ENCODE data around the gene TSGA10IP.

TSGA10IP gene

DNA sequence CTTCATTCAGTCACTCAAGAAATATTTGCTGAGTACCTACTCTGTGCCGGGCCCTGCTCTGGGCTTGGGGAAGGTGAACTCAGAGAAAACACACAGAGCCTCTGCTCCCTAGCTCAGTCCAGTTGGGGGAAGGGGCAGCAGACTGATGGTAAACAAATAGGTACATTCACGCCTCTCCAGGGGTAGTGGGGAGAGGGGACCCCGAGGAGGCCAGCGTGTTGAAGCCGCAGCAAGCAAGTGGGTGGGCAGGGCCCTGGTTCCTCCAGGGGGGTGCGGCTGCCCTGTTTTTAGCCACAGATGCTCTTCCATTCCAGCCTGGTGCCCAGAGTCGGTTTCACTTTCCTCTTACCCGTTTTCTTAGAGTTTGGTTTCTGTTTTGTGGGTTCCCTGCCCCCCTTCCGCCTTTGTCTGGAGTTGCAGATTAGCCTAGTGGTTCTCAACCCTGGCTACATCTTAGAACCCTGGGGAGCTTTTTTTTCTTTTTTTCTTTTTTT lies 17.3 kb upstream of the TSGA10IP start:
- Histone ChIP-seq H3K9me3 (ENCODE audit: control insufficient read depth, low read length) (no peaks in the 10 kb centered on the region), H3K27me3 (replicated peaks; ENCODE audit: control insufficient read depth, insufficient read depth, low read length, poor library complexity, severe bottlenecking) (no peaks in the 10 kb centered on the region), H3K27ac (ENCODE audit: insufficient read depth, low read length, poor library complexity, severe bottlenecking) (peak overlapping the region; percentile 81), H3K4me1 (ENCODE audit: control insufficient read depth, insufficient read depth, low read length, poor library complexity, severe bottlenecking) (peaks cover 15% of the 10 kb centered on the region), H3K4me3 (ENCODE audit: insufficient read depth, low read depth, low read length, poor library complexity, severe bottlenecking) (peak overlapping the region; percentile 31), H3K36me3 (ENCODE audit: control insufficient read depth, insufficient read depth, low read length) (peaks cover 2% of the 10 kb centered on the region)
- DNase-seq, result peak; percentile 63 to 72 (median 63)

DNA sequence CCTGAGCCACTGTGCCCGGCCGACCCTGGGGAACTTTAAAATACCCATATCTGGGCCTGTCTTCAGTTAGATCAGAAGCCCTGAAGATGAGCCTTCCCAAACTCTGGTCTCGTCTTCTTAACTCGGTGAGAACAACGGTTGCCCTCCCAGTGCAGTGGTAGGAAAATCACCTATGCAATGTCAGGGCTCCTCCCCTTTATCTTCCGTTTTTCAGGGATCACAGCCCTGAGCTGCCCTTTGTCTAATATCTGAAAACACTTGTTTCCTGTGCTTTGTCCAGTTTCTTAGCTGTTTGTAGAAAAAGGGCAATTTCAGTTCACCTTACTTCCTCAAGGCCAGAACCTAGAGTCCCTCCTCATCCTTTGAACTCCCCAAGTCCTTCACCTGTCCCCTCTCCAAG lies 16.6 kb upstream of the TSGA10IP start:
- Histone ChIP-seq H3K27me3 (replicated peaks; ENCODE audit: control insufficient read depth, insufficient read depth, low read length, poor library complexity, severe bottlenecking) (no peaks in the 10 kb centered on the region), H3K9me3 (ENCODE audit: control insufficient read depth, low read length) (no peaks in the 10 kb centered on the region), H3K36me3 (ENCODE audit: control insufficient read depth, insufficient read depth, low read length) (peaks cover 2% of the 10 kb centered on the region), H3K4me3 (ENCODE audit: insufficient read depth, low read depth, low read length, poor library complexity, severe bottlenecking) (no peak overlapping the region), H3K27ac (ENCODE audit: insufficient read depth, low read length, poor library complexity, severe bottlenecking) (peak overlapping the region; percentile 81), H3K4me1 (ENCODE audit: control insufficient read depth, insufficient read depth, low read length, poor library complexity, severe bottlenecking) (peaks cover 15% of the 10 kb centered on the region)
- no peak for DNase-seq

DNA sequence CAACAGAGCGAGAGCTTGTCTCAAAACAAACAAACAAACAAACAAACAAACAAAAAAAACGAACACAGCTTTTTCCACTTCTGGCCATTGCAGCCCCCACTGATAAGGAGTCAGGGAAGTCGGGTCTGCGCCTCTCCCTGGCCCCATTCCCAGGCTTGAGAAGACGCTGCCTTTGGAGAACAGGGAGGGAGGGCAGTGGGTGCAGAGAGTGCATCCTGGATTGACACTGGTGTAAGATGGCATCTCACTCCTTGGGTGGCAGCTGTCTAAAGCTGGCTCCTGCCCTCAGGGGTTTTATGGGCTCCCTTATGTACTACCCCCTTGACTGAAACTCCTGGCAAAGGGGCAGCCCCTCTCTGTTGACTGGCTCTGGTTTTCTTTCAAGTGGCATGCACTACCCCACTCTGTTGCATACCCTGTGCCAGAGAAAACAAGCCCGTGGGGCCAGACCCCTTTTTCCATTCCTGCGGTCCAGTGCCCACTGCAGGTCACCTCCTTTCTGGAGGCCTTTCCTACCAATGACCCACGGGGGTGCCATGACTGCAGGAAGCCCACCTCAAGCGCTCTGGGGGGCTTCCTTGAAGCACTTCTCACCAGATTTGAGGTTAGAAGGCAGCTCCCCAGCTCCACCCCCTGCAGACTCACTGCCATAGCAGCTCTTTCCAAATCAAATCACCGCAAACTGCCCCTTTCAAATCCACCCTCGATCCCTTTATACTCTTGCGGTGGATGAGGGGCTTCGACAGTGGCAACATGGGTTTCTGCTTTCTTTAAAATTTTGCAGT lies 13.3 kb upstream of the TSGA10IP start:
- H3K27ac ChIP-seq (ENCODE audit: insufficient read depth, low read length, poor library complexity, severe bottlenecking), result no peak overlapping the region
- no peaks in the 10 kb centered on the region for H3K36me3 ChIP-seq (ENCODE audit: control insufficient read depth, insufficient read depth, low read length)
- no peak for DNase-seq
- no peaks in the 10 kb centered on the region for H3K27me3 ChIP-seq (replicated peaks; ENCODE audit: control insufficient read depth, insufficient read depth, low read length, poor library complexity, severe bottlenecking)
- no peak overlapping the region for H3K4me3 ChIP-seq (ENCODE audit: insufficient read depth, low read depth, low read length, poor library complexity, severe bottlenecking)
- no peaks in the 10 kb centered on the region for H3K9me3 ChIP-seq (ENCODE audit: control insufficient read depth, low read length)
- peaks cover 15% of the 10 kb centered on the region for H3K4me1 ChIP-seq (ENCODE audit: control insufficient read depth, insufficient read depth, low read length, poor library complexity, severe bottlenecking)

DNA sequence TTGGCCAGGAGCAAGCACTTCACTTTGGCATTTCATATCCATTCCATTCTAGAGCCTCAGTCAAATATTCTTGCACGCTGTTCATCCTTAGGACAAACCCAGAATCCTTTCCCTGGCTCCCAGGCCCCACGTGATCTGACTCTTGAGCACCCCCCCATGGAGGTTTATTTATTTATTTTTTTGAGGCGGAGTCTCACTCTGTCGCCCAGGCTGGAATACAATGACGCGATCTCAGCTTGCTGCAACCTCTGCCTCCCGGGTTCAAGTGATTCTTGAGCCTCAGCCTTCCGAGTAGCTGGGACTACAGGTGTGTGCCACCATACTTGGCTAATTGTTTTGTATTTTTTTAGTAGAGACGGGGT lies 12.7 kb upstream of the TSGA10IP start:
- no peak overlapping the region for H3K27ac ChIP-seq (ENCODE audit: insufficient read depth, low read length, poor library complexity, severe bottlenecking)
- H3K27me3 ChIP-seq (replicated peaks; ENCODE audit: control insufficient read depth, insufficient read depth, low read length, poor library complexity, severe bottlenecking), result no peaks in the 10 kb centered on the region
- no peak for DNase-seq
- no peaks in the 10 kb centered on the region for H3K9me3 ChIP-seq (ENCODE audit: control insufficient read depth, low read length)
- H3K36me3 ChIP-seq (ENCODE audit: control insufficient read depth, insufficient read depth, low read length), result no peaks in the 10 kb centered on the region
- H3K4me1 ChIP-seq (ENCODE audit: control insufficient read depth, insufficient read depth, low read length, poor library complexity, severe bottlenecking), result peaks cover 13% of the 10 kb centered on the region
- no peak overlapping the region for H3K4me3 ChIP-seq (ENCODE audit: insufficient read depth, low read depth, low read length, poor library complexity, severe bottlenecking)

DNA sequence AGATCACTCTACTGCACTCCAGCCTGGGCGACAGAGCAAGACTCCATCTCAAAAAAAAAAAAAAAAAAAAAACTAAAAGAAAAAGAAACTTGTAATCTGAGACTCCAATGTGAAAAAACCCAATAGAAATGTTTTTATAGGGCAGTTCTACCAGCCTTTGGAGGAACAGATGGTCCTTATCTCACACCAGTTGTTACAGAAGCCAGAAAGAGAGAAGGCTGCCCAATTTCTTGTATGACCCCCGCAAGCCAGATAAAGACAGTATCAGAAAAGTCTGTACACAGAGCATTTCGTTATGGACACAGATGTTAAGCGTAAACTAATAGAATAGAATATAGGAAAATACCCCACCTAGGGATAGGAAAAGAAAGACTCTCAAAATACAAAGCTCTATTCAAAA lies 11.3 kb upstream of the TSGA10IP start:
- Histone ChIP-seq H3K36me3 (ENCODE audit: control insufficient read depth, insufficient read depth, low read length) (no peaks in the 10 kb centered on the region), H3K4me3 (ENCODE audit: insufficient read depth, low read depth, low read length, poor library complexity, severe bottlenecking) (no peak overlapping the region), H3K27ac (ENCODE audit: insufficient read depth, low read length, poor library complexity, severe bottlenecking) (no peak overlapping the region), H3K27me3 (replicated peaks; ENCODE audit: control insufficient read depth, insufficient read depth, low read length, poor library complexity, severe bottlenecking) (no peaks in the 10 kb centered on the region), H3K9me3 (ENCODE audit: control insufficient read depth, low read length) (no peaks in the 10 kb centered on the region), H3K4me1 (ENCODE audit: control insufficient read depth, insufficient read depth, low read length, poor library complexity, severe bottlenecking) (peaks cover 3% of the 10 kb centered on the region)
- no peak for DNase-seq

DNA sequence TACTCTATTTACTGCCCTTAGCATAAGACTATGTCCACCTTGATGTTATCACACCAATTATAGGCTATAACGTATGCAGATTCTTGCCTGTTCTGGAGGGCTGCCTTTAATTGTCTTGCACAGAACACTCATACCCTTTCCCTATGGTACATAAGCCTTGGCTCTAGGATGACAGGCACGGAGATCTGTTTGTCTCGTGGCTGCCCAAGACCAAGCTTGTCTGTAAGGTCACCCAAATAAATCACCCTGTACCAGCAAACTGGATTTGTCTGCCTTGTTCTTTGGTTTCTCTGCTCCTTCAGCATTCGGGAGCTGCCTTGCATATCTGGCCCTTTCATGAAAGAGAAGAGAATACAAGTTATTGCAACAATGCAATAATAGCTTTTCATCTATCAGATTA lies 7.5 kb upstream of the TSGA10IP start:
- H3K27me3 ChIP-seq (replicated peaks; ENCODE audit: control insufficient read depth, insufficient read depth, low read length, poor library complexity, severe bottlenecking), result no peaks in the 10 kb centered on the region
- no peak overlapping the region for H3K27ac ChIP-seq (ENCODE audit: insufficient read depth, low read length, poor library complexity, severe bottlenecking)
- no peaks in the 10 kb centered on the region for H3K9me3 ChIP-seq (ENCODE audit: control insufficient read depth, low read length)
- DNase-seq, result no peak
- H3K4me3 ChIP-seq (ENCODE audit: insufficient read depth, low read depth, low read length, poor library complexity, severe bottlenecking), result no peak overlapping the region
- no peaks in the 10 kb centered on the region for H3K4me1 ChIP-seq (ENCODE audit: control insufficient read depth, insufficient read depth, low read length, poor library complexity, severe bottlenecking)
- H3K36me3 ChIP-seq (ENCODE audit: control insufficient read depth, insufficient read depth, low read length), result no peaks in the 10 kb centered on the region

DNA sequence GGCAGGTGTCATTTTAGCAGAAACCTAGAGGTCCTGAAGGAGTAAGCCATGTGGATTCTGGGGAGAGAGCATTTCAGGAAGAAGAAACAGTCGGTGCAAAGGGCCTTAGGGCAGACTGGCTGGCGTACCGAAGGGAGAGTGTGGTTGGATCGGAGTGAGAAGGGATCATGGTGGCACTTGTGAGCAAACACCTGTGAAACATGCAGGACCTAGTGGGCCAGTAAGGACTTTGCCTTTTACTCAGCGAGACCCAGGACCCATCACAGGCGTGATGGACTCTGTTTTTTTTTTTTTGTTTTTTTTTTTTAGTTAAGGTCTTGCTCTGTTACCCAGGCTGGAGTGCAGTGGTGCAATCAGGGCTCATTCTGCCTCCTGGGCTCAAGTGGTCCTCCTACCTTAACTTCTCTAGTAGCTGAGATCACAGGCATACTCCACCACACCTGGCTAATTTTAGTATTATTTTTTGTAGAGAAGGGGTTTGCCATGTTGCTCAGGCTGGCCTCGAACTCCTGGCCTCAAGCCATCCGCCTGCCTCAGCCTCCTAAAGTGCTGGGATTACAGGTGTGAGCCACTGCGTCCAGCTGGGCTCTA lies 3.5 kb upstream of the TSGA10IP start:
- Histone ChIP-seq H3K4me3 (ENCODE audit: insufficient read depth, low read depth, low read length, poor library complexity, severe bottlenecking) (no peak overlapping the region), H3K27ac (ENCODE audit: insufficient read depth, low read length, poor library complexity, severe bottlenecking) (no peak overlapping the region), H3K36me3 (ENCODE audit: control insufficient read depth, insufficient read depth, low read length) (no peaks in the 10 kb centered on the region), H3K27me3 (replicated peaks; ENCODE audit: control insufficient read depth, insufficient read depth, low read length, poor library complexity, severe bottlenecking) (no peaks in the 10 kb centered on the region), H3K9me3 (ENCODE audit: control insufficient read depth, low read length) (no peaks in the 10 kb centered on the region), H3K4me1 (ENCODE audit: control insufficient read depth, insufficient read depth, low read length, poor library complexity, severe bottlenecking) (no peaks in the 10 kb centered on the region)
- DNase-seq, result no peak

DNA sequence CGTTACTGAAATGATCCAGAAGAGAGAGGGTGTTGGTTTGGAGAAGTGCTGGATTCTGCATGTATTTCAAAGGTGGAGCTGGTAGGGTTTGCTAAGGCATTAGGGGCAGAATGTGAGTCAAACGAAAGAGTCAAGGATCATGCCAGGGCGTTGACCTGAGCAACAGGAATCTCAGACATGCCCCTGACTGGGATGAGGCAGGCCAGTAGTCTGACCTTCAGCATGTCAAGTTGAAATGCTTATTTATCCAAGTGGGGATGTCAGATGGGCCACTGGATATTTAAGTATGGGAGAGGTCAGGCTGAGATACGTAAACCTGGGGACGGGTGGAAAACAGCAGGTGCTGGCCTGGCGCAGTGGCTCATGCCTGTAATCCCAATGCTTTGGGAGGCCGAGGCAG lies 2.7 kb upstream of the TSGA10IP start:
- no peak for DNase-seq
- H3K27me3 ChIP-seq (replicated peaks; ENCODE audit: control insufficient read depth, insufficient read depth, low read length, poor library complexity, severe bottlenecking), result no peaks in the 10 kb centered on the region
- no peaks in the 10 kb centered on the region for H3K9me3 ChIP-seq (ENCODE audit: control insufficient read depth, low read length)
- H3K36me3 ChIP-seq (ENCODE audit: control insufficient read depth, insufficient read depth, low read length), result no peaks in the 10 kb centered on the region
- no peaks in the 10 kb centered on the region for H3K4me1 ChIP-seq (ENCODE audit: control insufficient read depth, insufficient read depth, low read length, poor library complexity, severe bottlenecking)
- H3K27ac ChIP-seq (ENCODE audit: insufficient read depth, low read length, poor library complexity, severe bottlenecking), result no peak overlapping the region
- H3K4me3 ChIP-seq (ENCODE audit: insufficient read depth, low read depth, low read length, poor library complexity, severe bottlenecking), result no peak overlapping the region

DNA sequence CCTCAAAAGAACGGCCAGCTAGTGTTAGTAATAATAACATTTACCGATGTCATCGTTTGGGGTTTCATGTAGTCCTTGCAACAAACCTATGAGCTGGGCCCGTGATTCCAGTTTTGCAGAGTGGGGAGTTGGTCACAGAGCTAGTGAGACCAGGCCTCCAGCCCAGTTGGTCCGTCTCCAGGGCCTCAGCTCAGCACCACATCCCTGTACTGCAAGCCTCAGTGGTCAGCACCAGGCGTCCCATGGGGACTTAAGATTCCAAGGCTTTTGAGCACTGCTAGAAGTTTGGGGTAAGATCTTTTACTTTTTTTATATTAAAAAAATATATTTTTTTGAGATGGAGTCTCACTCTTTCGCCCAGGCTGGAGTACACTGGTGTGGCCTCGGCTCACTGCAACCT lies 1.1 kb upstream of the TSGA10IP start:
- DNase-seq, result no peak
- Histone ChIP-seq H3K4me1 (ENCODE audit: control insufficient read depth, insufficient read depth, low read length, poor library complexity, severe bottlenecking) (no peaks in the 10 kb centered on the region), H3K9me3 (ENCODE audit: control insufficient read depth, low read length) (no peaks in the 10 kb centered on the region), H3K36me3 (ENCODE audit: control insufficient read depth, insufficient read depth, low read length) (no peaks in the 10 kb centered on the region), H3K27ac (ENCODE audit: insufficient read depth, low read length, poor library complexity, severe bottlenecking) (no peak overlapping the region), H3K4me3 (ENCODE audit: insufficient read depth, low read depth, low read length, poor library complexity, severe bottlenecking) (no peak overlapping the region), H3K27me3 (replicated peaks; ENCODE audit: control insufficient read depth, insufficient read depth, low read length, poor library complexity, severe bottlenecking) (no peaks in the 10 kb centered on the region)

DNA sequence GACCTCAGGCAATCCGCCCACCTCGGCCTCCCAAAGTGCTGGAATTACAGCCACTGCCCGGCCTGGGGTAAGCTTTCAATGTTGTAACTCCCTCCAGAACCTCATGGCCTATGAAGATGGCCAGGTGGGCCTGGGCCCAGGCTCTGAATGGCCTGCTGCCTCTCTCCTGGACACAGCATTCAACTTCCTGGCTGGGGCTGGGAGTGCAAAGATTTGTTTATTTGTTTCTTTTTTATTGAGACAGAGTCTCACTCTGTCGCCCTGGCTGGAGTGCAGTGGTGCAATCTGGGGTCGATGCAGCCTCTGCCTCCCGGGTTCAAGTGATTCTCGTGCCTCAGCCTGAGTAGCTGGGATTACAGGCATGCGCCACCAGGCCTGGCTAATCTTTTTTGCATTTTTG lies 513 bp upstream of the TSGA10IP start:
- Histone ChIP-seq H3K4me3 (ENCODE audit: insufficient read depth, low read depth, low read length, poor library complexity, severe bottlenecking) (no peak overlapping the region), H3K27ac (ENCODE audit: insufficient read depth, low read length, poor library complexity, severe bottlenecking) (no peak overlapping the region), H3K4me1 (ENCODE audit: control insufficient read depth, insufficient read depth, low read length, poor library complexity, severe bottlenecking) (no peaks in the 10 kb centered on the region), H3K36me3 (ENCODE audit: control insufficient read depth, insufficient read depth, low read length) (no peaks in the 10 kb centered on the region), H3K9me3 (ENCODE audit: control insufficient read depth, low read length) (no peaks in the 10 kb centered on the region), H3K27me3 (replicated peaks; ENCODE audit: control insufficient read depth, insufficient read depth, low read length, poor library complexity, severe bottlenecking) (no peaks in the 10 kb centered on the region)
- DNase-seq, result no peak
